Endodermal cell (in vitro differentiated cells): Measurements from ENCODE around the gene STK16. TPM values are rescaled to one million over a fixed set of nuclear protein-coding genes. Genes with fewer than 3 reads are reported as not detected.

Experiments used
- DNase-seq: peaks from one replicate; pipeline ENCODE4 v3.0.0-alpha.2; 2017
- H3K27ac ChIP-seq: 2 replicates; pipeline ENCODE4 v1.5.1; 2013; ENCODE audit warnings: mild to moderate bottlenecking, low read depth, low read length, moderate library complexity
- H3K27me3 ChIP-seq: 2 replicates; pipeline ENCODE4 v1.6.1; 2013; ENCODE audit warnings: mild to moderate bottlenecking, low read length, moderate library complexity; ENCODE audit not compliant: insufficient read depth, control insufficient read depth, poor library complexity, severe bottlenecking
- H3K36me3 ChIP-seq: 2 replicates; pipeline ENCODE4 v1.7.0; 2013; ENCODE audit warnings: mild to moderate bottlenecking, low read length, moderate library complexity; ENCODE audit not compliant: control insufficient read depth, insufficient read depth
- H3K4me1 ChIP-seq: one replicate; pipeline ENCODE4 v1.7.0; 2013; ENCODE audit warnings: low read length; ENCODE audit not compliant: control insufficient read depth, insufficient read depth
- H3K4me3 ChIP-seq: 2 replicates; pipeline ENCODE4 v1.5.1; 2013; ENCODE audit warnings: mild to moderate bottlenecking, low read length, moderate library complexity
- H3K9ac ChIP-seq: 2 replicates; pipeline ENCODE4 v1.6.1; 2013; ENCODE audit warnings: mild to moderate bottlenecking, low read length, moderate library complexity; ENCODE audit not compliant: poor library complexity, severe bottlenecking; ENCODE audit errors: extremely low read depth
- H3K9me3 ChIP-seq: 2 replicates; pipeline ENCODE4 v1.6.1; 2013; ENCODE audit warnings: mild to moderate bottlenecking, low read length, moderate library complexity; ENCODE audit not compliant: control insufficient read depth
- H3K27ac Mint-ChIP-seq: 2 replicates; pipeline ENCODE4 v1.8.0; 2020; ENCODE audit warnings: mixed read lengths
- H3K27me3 Mint-ChIP-seq: 2 replicates; pipeline ENCODE4 v1.8.0; 2021; ENCODE audit warnings: mild to moderate bottlenecking, mixed read lengths; ENCODE audit not compliant: insufficient read depth
- H3K36me3 Mint-ChIP-seq: 2 replicates; pipeline ENCODE4 v1.8.0; 2020; ENCODE audit warnings: low read depth, mixed read lengths
- H3K4me1 Mint-ChIP-seq: 2 replicates; pipeline ENCODE4 v1.8.0; 2020; ENCODE audit warnings: mixed read lengths
- H3K4me3 Mint-ChIP-seq: 2 replicates; pipeline ENCODE4 v1.8.0; 2020; ENCODE audit warnings: mild to moderate bottlenecking, moderate library complexity, mixed read lengths
- H3K9me3 Mint-ChIP-seq: 2 replicates; pipeline ENCODE4 v1.8.0; 2020; ENCODE audit warnings: mild to moderate bottlenecking, mixed read lengths
- CTCF ChIP-seq: fragments of 200-600 bp; sonication (generic); conservative IDR thresholded peaks from 2 replicates; pipeline ENCODE4 v1.5.0; 2021; ENCODE audit warnings: antibody characterized with exemption, mild to moderate bottlenecking
- WGBS, 2 experiments: methylation state at CpG; one replicate each; pipeline versions ENCODE4 v1.1.5 to v1.1.7; 2013; ENCODE audit warnings: missing lambda C conversion rate in 2 of 2, mixed read lengths in 1 of 2; ENCODE audit not compliant: insufficient coverage in 1 of 2, insufficient read length in 1 of 2; 5-methylcytosine and 5-hydroxymethylcytosine counted together
- total RNA-seq, 2 donors: library from RNA; stranded (reverse); fragmentation: NEBNext Ultra II Directional in 1 of 2; extraction: Animal tissue kit (Norgen Biotek cat#: 25700) in 1 of 2; gene quantifications; 2 replicates in 1 of 2; 3 replicates in 1 of 2; pipeline ENCODE4 v1.2.1, GENCODE V29; 2021

The STK16 gene
- total RNA-seq, 2 donors from 2014 or later: 27.3 to 37.7 TPM

GRCh38 chr2:219218217-219218731 is 27.0 kb upstream of the STK16 start:
- DNase-seq: peak; percentile 92
- peaks cover 51% of the 10 kb centered on the region for H3K36me3 Mint-ChIP-seq
- TF ChIP-seq CTCF: no peak
- H3K4me1 ChIP-seq: no peaks in the 10 kb centered on the region
- no peaks in the 10 kb centered on the region for H3K9me3 ChIP-seq
- H3K27me3 Mint-ChIP-seq: no peaks in the 10 kb centered on the region
- peak overlapping the region; percentile 77 for H3K9ac ChIP-seq
- no peaks in the 10 kb centered on the region for H3K9me3 Mint-ChIP-seq
- peak overlapping the region; percentile 75 for H3K4me3 Mint-ChIP-seq
- peaks cover 48% of the 10 kb centered on the region for H3K36me3 ChIP-seq
- H3K27ac Mint-ChIP-seq: peak overlapping the region; percentile 97
- peak overlapping the region; percentile 81 for H3K27ac ChIP-seq
- 1 to 3% methylated on average over 21 to 37 of the region's 37 CpGs for WGBS, 2 experiments
- H3K4me3 ChIP-seq: peak overlapping the region; percentile 84
- no peaks in the 10 kb centered on the region for H3K27me3 ChIP-seq
- peaks cover 17% of the 10 kb centered on the region for H3K4me1 Mint-ChIP-seq

GRCh38 chr2:219218732-219219701 is 26.3 kb upstream of the STK16 start, which contains the start of gene ABCB6:
Gene ABCB6 (minus strand): TSS chr2:219218958. CDS start chr2:219218673, 285 bp downstream.
- peak; percentile 97 for DNase-seq
- peak within 1 kb of the TSS; percentile 75 for H3K4me3 Mint-ChIP-seq
- H3K27ac ChIP-seq: peak within 1 kb of the TSS; percentile 81
- H3K36me3 Mint-ChIP-seq: peaks cover 53% of the 10 kb centered on the region
- TF ChIP-seq CTCF: peak; percentile 17
- H3K4me1 ChIP-seq: no peaks in the 10 kb centered on the region
- WGBS, 2 experiments: 23 to 41% methylated on average over 45 to 71 of the region's 71 CpGs
- H3K9me3 Mint-ChIP-seq: no peaks in the 10 kb centered on the region
- peak within 1 kb of the TSS; percentile 77 for H3K9ac ChIP-seq
- peak within 1 kb of the TSS; percentile 84 for H3K4me3 ChIP-seq
- peak within 1 kb of the TSS; percentile 97 for H3K27ac Mint-ChIP-seq
- peaks cover 17% of the 10 kb centered on the region for H3K4me1 Mint-ChIP-seq
- H3K27me3 Mint-ChIP-seq: no peaks in the 10 kb centered on the region
- no peaks in the 10 kb centered on the region for H3K27me3 ChIP-seq
- H3K9me3 ChIP-seq: no peaks in the 10 kb centered on the region
- peaks cover 48% of the 10 kb centered on the region for H3K36me3 ChIP-seq

- no peaks in the 10 kb centered on the region for H3K27me3 ChIP-seq
- WGBS, 2 experiments: 93 to 94% methylated on average over 10 to 18 of the region's 18 CpGs
- DNase-seq: no peak
- peak overlapping the region; percentile 92 for H3K27ac Mint-ChIP-seq
- H3K9me3 Mint-ChIP-seq: no peaks in the 10 kb centered on the region
- TF ChIP-seq CTCF: no peak
- H3K27me3 Mint-ChIP-seq: no peaks in the 10 kb centered on the region
- no peak overlapping the region for H3K27ac ChIP-seq
- no peak overlapping the region for H3K4me3 ChIP-seq
- H3K4me3 Mint-ChIP-seq: no peak overlapping the region
- peaks cover 17% of the 10 kb centered on the region for H3K4me1 Mint-ChIP-seq
- H3K9me3 ChIP-seq: no peaks in the 10 kb centered on the region
- peaks cover 53% of the 10 kb centered on the region for H3K36me3 Mint-ChIP-seq
- H3K9ac ChIP-seq: no peak overlapping the region
- H3K4me1 ChIP-seq: no peaks in the 10 kb centered on the region
- peaks cover 45% of the 10 kb centered on the region for H3K36me3 ChIP-seq
Measured at GRCh38 chr2:219219784-219220532, 25.3 kb upstream of the STK16 start.
